Measurements from ENCODE around the gene KRTAP25-1.

Gene KRTAP25-1

DNA sequence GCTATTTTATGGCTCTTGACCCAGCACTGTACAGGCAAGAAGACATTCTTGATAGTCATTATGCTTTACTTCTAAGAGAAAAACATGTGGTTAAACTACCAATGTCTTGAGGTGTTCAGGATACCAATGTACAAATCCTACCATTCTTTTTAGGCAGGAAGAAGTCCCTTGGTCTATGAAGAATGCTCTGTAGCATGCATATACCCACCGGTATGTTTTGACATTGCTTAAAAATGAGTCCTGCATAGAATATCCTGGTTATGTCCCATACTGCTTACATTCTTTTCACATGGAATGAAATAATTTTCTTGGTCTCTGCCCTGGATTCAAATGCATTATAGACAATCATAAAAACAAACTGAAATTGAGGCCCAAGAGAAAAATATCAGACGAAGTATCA lies 43.4 kb upstream of the KRTAP25-1 start:
- ChIA-PET POLR2A (no interaction called here), CTCF (no interaction called here)
- DNase-seq (ENCODE audit: extremely low spot score) = no peak
- TF ChIP-seq, protein P1, sequence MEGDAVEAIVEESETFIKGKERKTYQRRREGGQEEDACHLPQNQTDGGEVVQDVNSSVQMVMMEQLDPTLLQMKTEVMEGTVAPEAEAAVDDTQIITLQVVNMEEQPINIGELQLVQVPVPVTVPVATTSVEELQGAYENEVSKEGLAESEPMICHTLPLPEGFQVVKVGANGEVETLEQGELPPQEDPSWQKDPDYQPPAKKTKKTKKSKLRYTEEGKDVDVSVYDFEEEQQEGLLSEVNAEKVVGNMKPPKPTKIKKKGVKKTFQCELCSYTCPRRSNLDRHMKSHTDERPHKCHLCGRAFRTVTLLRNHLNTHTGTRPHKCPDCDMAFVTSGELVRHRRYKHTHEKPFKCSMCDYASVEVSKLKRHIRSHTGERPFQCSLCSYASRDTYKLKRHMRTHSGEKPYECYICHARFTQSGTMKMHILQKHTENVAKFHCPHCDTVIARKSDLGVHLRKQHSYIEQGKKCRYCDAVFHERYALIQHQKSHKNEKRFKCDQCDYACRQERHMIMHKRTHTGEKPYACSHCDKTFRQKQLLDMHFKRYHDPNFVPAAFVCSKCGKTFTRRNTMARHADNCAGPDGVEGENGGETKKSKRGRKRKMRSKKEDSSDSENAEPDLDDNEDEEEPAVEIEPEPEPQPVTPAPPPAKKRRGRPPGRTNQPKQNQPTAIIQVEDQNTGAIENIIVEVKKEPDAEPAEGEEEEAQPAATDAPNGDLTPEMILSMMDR (IDR thresholded peaks at IDR 0.05; ENCODE audit: control extremely low read depth, extremely low read depth, low read depth, missing control alignments) = no peak

DNA sequence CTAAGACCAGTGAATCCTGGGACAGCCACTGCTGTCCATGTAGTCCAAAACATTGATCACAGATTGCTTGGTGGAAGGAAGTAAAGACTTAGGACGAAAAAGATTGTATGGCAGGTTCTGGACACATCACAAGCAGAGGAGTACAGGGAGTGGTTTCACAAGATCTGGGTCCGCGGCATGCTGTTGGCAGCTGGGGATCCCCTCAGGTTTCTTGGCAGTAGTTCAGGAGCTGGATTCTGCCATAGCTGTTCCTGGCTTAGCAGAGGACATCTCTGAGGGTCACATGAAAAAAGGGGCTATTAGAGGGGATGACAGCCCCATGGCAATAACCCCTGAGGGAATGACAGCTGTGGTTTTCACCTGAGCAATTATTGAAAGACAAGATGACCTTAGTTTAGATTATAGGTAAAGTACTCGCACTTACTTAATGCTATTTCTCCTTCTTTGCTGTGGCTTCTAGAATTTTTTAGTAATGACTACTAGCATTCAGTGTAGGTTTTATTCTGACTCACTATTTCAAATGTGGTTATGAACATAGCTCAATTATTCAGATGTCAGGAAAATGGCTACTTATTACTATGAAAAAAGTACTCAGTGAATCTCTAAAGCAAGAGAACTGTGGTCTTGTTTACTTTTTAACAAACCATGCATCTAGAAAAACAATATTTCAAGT lies 40.0 kb upstream of the KRTAP25-1 start:
- POLR2A ChIA-PET = no interaction called here
- CTCF ChIA-PET = no interaction called here
- no peak for DNase-seq (ENCODE audit: extremely low spot score)
- TF ChIP-seq, protein P1 (IDR thresholded peaks at IDR 0.05; ENCODE audit: control extremely low read depth, extremely low read depth, low read depth, missing control alignments) = no peak

DNA sequence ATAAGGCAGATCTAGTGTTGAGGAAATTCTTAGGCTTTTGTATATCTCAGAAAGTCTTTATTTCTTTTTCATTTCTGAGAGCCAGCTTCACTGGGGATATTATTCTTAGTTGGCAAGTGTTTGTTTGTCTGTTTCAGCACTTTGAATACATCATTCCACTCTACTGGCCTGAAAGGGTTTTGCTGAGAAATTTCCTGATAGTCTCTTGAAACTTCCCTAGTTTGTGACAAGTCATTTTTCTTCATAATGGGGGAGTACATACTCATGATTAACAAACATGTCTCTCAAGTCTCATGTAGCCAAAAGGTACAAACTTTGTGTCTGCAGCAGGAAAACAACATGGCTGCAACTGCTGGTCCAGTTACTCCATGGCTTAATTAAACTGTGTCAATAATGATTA lies 37.1 kb upstream of the KRTAP25-1 start:
- ChIA-PET POLR2A (no interaction called here), CTCF (no interaction called here)
- TF ChIP-seq, protein P1 (IDR thresholded peaks at IDR 0.05; ENCODE audit: control extremely low read depth, extremely low read depth, low read depth, missing control alignments) = no peak
- no peak for DNase-seq (ENCODE audit: extremely low spot score)

DNA sequence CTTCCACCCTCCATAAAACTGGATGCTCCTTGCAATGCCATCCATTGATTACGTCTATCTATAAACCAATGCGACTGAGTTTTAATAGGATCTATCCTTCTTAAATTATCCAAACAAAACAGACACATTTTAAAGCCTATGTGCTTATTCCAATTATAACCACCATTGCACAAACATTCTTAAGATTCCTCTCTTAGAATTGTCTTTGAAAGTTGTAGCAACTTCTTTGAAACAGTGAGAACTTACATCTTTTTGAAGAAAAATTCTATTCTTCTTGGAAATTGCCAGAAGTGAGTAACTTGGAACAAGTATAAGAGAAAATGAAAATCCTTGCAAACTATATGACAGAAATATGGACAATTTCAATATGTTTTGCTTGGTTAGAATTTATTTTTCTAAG lies 30.9 kb upstream of the KRTAP25-1 start, which contains the start of gene KRTAP26-1:
Gene KRTAP26-1, minus strand, starts transcription at position 101 of the 400 bp plus-strand sequence. CDS start 280 bp downstream, outside the sequence.
- ChIA-PET CTCF (no interaction called here), POLR2A (no interaction called here)
- TF ChIP-seq, protein P1 (IDR thresholded peaks at IDR 0.05; ENCODE audit: control extremely low read depth, extremely low read depth, low read depth, missing control alignments) = no peak
- DNase-seq (ENCODE audit: extremely low spot score) = no peak

DNA sequence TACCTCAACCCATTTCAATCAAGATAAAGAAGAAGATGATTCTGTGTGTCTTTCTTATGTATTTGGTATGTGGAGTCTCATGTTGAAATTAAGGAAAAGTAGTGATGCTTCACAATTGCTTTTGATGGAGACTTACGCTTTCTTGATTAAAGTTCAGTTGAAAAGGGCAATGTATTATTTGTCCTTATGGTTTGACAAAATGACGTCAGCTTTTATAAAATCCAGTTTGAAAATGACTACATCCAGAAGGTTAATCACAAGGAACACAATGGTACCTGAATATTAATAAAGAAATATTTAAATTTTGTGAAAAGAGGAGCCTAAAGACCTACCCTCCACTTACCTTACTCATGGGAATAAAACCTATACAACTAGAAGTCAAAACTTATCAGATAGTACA lies 26.4 kb upstream of the KRTAP25-1 start:
- TF ChIP-seq, protein P1 (IDR thresholded peaks at IDR 0.05; ENCODE audit: control extremely low read depth, extremely low read depth, low read depth, missing control alignments) = no peak
- no peak for DNase-seq (ENCODE audit: extremely low spot score)
- POLR2A ChIA-PET = no interaction called here
- CTCF ChIA-PET = no interaction called here

DNA sequence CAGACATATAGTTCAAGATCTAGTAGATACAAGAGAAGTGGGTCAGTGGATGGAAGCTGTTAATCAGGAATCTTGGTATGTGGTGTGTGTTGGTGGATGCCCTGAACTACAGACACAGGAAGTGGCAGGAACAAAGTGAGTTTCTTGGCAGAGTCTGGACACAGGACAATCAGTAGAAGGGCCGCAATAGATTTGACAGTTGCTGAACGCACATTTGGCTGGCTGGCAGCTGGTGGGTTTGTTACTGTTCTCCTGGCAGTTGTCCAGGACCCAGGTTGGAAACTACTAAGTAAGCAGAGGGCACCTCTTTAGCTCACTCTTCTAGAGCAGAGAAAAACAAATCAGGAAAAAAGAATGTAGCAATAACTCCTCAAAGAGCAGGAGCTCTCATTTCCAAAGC lies 17.6 kb upstream of the KRTAP25-1 start:
- TF ChIP-seq, protein P1 (IDR thresholded peaks at IDR 0.05; ENCODE audit: control extremely low read depth, extremely low read depth, low read depth, missing control alignments) = no peak
- ChIA-PET POLR2A (no interaction called here), CTCF (interaction anchor here (1.5 kb wide), 2 partner anchors 54 to 768 kb away, joined by 3 to 5 read pairs; no protein-coding TSS in a partner anchor)
- no peak for DNase-seq (ENCODE audit: extremely low spot score)

Measured in GM10248 (cell line).